Measurements from ENCODE around the gene GDPGP1.
"Not testable (repeated sequence)": the region's sequence is repeated elsewhere in the genome, so short reads cannot be mapped to it uniquely, and the experiment has no call there.

The GDPGP1 gene

DNA sequence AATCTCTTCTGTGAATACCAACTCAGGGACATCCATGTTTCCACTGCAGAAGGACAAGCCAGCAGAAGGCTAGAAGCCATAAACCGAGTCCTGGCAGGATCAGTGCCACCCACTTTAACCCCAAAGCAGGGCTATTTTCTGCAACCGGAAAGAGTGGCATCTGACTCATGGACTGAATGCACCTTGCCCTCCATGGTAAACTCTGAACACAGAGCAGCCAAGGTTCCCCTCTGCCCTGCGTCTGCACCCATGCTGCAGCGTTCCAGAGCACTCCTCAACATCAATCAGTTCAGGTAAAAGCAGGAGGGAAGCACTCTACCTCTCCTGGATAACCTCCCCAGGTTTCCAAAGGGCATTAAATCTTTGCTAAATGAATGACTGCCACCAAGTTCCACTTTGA lies 30.7 kb downstream of the GDPGP1 start:
- no peak for DNase-seq

DNA sequence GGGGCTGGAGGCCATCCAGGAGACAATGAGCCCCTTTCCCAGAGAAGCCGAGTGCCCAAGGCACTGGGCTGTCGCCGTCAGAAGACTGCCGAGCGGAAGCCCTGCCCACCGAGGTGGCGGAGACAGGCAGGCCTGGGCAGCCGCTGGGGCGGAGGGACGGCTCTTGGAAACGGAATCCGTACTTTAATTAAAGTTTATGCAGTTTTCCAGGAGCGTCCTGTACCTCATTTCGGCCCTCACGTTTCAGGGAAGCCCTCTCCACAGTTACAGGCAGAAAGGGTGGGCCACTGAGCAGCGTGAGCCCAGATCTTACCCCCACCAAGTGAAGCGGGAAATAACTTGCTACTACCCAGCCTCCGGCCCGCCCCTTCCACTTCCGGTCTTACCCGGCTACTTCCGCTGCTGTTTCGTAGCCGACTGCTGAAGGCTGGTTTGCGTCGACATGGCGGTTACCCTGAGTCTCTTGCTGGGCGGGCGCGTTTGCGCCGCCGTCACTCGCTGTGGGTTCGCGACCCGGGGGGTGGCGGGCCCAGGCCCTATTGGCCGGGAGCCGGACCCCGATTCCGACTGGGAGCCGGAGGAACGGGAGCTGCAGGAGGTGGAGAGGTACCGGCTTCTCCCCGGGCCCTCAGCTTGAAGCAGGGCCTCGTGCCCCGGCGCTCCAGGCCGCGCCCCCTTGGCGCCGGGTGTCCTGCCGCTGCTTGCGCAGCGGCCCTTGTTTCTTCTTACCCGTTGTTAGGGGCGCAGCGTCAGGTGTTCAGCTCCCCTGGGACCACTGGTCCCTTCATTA lies 31.5 kb downstream of the GDPGP1 start, which contains the start of gene NGRN:
Gene NGRN, plus strand, starts transcription at position 402 of the 790 bp plus-strand sequence. Its CDS starts 41 bp downstream, at position 443.
- peak; percentile 96 for DNase-seq

DNA sequence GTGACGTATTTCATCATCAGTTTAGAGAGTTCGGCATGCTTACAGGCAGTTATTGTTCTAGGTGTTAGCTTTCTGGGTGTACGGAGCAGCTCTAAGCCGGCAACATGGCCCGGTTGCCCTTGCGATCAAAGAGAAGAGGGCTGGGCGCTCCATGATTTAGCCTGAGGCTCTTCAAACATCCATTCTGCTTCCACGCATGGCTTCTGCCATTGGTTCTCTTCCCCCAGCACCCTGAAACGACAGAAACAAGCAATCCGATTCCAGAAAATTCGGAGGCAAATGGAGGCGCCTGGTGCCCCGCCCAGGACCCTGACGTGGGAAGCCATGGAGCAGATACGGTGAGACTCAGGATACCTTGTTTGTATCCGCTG lies 32.0 kb downstream of the GDPGP1 start:
- DNase-seq, result peak; percentile 55

DNA sequence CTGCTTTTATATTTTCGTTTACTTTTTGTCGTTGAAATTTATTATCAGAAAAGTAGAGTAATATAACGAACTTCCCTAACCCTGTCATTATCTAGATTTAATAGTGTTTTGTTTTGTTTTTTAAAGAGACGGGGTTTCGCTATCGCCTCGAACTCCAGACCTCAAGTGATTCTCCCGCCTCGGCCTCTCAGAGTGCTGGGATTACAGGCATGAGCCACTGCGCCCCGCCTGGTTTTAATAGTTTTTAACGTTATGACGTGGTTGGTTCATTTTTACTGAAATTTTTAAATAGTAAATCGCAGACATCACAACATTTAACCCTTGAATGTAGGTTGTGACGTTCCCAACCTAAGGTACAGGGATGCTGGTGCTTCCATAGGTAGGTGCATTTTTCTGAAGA lies 32.5 kb downstream of the GDPGP1 start:
- DNase-seq, result peak; percentile 37

DNA sequence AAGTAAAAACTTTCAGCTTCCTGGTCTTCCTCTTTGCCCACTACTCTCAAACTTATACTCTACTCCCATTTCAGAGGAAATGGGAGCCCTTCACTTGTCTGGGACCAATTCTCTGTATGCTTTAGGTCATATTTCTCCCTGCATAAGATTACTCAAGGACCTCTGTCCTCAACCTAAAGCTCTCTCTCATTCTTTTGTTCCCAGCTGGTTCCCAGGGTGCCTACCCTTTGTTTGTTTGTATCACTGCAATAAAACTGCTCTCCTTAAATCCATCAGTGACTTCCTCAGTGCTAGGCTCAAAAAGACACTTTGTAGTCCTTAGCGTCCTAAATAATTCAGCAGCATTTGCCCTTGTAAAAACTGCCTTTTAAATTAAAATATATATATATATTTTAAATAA lies 34.4 kb downstream of the GDPGP1 start:
- no peak for DNase-seq

GRCh38 chr15:90270502-90271150 lies 36.6 kb downstream of the GDPGP1 start:
- DNase-seq, result no peak

DNA sequence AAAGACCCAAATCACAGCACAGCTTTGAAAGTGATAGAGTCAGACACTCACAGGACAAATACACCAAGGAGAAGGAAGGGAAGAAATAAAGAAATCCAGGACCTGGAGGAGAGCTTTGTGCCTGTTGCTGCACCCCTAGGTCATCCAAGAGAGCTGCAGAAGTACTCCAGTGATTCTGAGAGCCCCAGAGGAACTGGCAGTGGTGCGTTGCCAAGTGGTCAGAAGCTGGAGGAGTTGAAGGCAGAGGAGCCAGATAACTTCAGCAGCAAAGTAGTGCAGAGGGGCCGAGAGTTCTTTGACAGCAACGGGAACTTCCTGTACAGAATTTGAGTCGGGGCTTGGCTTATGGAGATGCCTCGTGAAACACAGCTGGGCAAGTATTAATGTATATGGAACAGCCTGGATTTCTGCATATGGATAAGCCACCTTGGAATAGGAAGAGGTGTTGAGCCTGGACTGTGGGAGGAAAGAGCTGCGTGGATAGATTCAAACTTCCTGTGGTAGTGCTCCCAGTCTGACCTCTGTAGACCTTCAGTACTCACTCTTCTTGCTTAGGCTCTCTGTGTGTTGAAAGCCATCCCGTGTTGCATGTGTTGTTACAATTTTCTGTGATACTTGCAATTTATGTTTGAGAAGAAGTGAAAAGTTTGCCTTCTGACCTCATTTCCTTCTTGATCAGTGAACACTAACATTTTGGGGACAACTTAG lies 37.6 kb downstream of the GDPGP1 start:
- no peak for DNase-seq

GRCh38 chr15:90278467-90278866 lies 44.5 kb downstream of the GDPGP1 start:
- DNase-seq, result not testable (repeated sequence)

DNA sequence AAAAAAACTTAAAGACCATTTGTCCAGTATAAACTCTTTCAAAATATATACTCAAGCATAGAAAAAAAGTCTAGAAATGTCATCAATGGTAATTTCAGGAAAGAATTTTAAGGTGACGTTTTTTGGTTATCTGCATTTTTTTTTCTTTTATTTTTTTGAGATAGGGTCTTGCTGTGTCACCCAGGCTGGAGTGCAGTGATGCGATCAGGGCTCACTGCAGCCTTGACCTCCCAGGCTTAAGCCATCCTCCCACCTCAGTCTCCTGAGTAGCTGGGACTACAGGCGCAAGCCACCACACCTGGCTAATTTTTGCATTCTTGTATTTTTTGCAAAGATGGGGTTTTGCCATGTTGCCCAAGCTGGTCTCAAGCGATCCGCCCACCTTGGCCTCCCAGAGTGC lies 46.7 kb downstream of the GDPGP1 start:
- not testable (repeated sequence) for DNase-seq

- DNase-seq, result not testable (repeated sequence)
Measured at GRCh38 chr15:90281637-90282036, 47.6 kb downstream of the GDPGP1 start.

DNA sequence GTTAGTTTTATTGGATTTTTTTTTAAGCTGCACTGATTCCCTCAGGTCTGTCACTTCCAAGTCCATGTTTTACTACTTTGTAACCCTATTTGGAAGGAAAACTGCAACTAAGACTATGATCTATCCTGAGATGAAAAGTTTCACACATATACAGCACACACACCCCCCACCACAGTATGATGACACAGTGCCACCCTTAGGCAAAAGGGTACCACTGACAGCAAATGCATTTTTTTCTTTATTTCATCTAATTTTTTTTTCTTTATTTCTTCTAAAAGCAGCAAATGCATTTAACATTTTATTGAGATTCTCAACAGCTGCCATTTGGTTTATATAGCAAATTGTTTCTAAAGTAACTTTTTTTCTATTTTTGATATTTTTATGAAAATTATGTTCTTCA lies 52.7 kb downstream of the GDPGP1 start:
- no peak for DNase-seq

DNA sequence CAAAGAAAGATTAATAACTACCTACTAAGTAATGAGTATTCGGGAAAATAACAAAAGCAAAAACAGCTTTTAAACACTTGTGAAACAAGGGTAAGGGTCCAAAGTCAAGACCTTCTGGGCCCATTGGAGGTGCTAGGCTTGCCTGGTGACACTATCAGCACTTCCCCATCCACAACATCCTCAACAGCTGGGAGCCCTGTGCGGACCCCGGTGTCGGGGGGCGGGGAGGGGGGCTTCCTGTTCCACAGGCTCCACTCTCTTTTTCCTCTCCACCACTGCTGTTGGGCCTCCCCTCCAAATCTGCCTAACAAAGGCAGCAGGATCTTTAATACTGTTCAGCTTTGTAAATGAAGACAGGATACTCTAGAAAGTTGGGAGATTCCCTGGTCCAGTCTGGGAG lies 53.1 kb downstream of the GDPGP1 start:
- DNase-seq, result no peak

GRCh38 chr15:90287946-90288345 lies 53.9 kb downstream of the GDPGP1 start:
- no peak for DNase-seq

DNA sequence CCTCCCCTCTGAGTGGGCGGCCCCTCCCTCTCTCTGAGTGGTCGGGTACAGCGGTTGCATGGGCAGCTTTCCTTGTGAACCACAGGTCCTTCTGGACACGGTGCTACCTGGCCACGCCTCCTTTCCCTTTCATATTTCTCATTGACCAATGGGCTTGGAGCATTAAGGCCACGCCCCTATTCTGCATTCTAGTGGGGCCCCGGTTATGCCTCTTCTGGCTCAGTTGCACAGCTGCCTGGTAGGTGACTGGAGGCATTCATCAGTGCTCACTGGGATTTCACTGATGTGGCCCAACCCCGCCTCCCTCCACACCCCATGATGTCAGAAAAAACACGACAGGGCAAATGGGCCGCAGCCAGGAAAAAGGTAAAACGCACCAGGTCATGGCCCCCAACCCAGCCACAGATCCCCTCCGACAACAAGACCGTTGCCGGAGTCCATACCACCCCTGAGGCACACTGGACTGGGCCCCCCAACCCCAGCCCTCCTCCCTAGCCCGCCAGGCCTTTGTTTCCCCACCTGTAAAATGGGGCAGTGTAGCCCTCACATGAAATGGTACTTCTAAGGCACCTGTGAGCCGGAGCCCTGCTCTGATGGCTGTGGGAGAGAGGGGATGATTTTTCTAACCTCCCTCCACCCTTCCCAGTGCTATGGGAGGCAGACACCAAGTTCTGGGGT lies 57.8 kb downstream of the GDPGP1 start:
- DNase-seq, result no peak

DNA sequence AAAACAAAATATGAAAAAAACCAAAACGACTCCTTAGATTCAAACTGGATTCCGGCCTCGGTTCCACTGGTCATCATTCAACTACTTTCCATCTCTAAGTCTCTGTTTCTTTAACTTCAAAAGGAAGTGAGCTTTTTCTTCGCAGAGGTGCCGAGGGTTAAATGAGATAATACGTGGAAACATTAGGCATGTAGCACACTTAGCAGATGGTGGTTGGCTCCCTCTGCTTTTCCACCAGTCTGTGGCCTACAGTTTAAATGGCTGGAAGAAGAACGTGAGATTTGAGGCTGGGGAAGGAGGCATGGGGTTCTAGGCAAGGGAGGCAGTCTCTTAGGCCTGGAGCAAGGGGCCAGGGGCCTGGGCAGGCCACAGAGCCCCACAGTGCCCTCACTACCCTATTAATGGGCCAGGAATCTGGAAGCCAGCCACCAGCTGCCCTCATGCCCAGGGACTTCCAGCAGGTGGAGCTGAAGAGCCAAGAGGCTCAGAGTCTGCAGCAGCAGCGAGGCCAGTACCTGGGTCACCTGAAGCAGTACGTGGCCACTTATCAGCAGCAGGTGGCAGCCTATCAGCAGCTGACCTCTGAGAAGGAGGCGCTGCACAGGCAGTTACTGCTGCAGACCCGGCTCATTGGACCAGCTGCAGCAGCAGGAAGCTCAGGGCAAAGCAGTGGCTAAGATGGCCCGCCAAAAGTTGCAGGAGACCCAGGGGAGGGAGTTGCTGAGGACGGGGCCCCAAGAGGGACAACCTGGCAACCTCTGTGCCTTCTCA lies 59.2 kb downstream of the GDPGP1 start:
- peak; percentile 53 for DNase-seq

- DNase-seq, result no peak
Measured at GRCh38 chr15:90294159-90294558, 60.1 kb downstream of the GDPGP1 start.

- DNase-seq, result no peak
Measured at GRCh38 chr15:90294601-90295269, 60.7 kb downstream of the GDPGP1 start.

DNA sequence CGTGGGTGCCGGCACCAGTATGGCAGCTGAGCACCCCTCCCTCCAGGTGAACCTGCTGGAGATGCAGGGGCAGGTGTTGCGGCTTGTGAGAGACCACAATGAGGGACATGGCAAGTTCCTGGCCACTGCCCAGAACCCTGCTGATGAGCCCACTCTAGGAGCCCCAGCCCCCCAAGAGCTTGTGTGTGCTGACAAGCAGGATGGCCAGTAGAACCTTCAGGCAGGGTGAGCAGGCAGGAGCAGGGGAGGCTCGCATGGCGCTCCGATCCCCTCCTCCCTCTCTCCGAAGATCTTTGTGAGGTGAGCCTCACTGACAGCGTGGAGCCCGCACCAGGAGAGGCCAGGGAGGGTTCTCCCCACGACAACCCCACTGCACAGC lies 61.2 kb downstream of the GDPGP1 start:
- no peak for DNase-seq

All from femur (tissue), 1 donor.